ENCODE measurements around the gene GUCY2D.
"Not testable (repeated sequence)": the region's sequence is repeated elsewhere in the genome, so short reads cannot be mapped to it uniquely, and the experiment has no call there.

The GUCY2D gene

GRCh38 chr17:8001976-8002720, at the start of gene GUCY2D:
Gene GUCY2D (plus strand): TSS chr17:8002615. CDS start chr17:8003048, 433 bp downstream.
- DNase-seq, result no peak

GRCh38 chr17:7953266-7953665, 49.1 kb upstream of the GUCY2D start:
- not testable (repeated sequence) for DNase-seq

- no peak for DNase-seq
These were observed 46.8 kb upstream of the GUCY2D start for GRCh38 chr17:7955414-7956227.

DNA sequence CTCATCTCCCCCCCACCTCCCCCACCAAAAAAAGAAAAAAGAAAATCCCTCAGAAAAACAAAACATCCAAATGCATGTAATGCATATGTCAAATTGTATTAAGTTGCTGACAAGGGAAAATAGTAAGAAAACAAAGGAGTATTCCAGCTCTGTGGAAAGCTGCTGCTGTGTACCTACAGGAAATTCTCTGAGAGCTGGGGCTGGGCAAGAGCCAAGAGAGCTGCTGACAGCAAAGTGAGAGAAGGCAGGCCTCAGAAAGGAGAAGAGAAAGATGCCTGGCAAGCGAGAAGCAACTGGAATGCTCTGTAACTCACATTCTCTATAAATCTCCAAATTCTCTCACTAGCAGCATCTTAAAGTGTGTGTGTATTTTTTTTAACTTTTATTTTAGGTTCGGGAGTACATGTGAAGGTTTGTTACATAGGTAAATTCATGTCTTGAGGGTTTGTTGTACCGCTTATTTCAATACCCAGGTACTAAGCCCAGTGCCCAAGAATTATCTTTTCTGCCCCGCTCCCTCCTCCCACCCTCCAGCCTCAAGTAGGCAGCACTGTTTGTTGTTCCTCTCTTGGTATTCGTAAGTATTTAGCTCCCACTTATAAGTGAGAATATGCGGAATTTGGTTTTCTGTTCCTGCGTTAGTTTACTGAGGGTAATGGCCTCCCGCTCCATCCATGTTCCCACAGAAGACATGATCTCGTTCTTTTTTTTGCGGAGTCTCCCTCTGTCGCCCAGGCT, 46.0 kb upstream of the GUCY2D start:
- DNase-seq, result peak; percentile 54

DNA sequence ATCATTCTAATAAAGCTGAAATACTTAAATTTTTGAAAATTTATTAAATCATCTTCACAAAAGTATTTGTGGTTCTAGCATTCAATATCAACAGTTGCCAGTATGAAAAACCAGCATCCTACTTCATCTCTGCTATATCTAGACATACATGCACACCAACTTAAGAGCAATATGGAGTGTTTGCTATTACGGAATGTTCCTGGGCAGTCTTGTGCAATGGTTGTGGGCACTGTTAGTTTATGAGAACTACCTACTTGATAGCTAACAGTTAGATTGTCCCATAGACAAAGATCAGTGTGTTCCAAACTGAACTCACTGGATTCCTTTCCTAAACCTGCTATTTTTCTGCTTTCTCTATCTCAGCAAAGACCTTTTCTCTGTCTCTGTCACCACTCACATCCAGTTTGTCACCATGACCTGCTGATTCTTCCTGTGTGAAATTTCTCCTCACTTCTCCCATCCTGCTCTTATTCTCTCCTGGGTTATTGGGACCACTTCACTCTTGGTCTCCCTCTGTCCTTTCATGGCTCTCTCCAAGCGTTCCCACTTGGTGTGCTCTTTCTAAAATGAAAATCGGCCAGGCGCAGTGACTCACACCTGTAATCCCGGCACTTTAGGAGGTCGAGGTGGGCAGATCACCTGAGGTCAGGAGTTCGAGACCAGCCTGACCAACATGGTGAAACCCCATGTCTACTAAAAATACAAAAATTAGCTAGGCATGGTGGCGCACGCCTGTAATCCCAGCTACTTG, 42.7 kb upstream of the GUCY2D start:
- no peak for DNase-seq

GRCh38 chr17:7961421-7961820, 41.0 kb upstream of the GUCY2D start:
- no peak for DNase-seq

GRCh38 chr17:7967751-7968150, 34.7 kb upstream of the GUCY2D start:
- DNase-seq, result no peak

- DNase-seq, result no peak
These were observed 33.0 kb upstream of the GUCY2D start for GRCh38 chr17:7969433-7969832.

GRCh38 chr17:7971651-7972050, 30.8 kb upstream of the GUCY2D start:
- DNase-seq, result no peak

DNA sequence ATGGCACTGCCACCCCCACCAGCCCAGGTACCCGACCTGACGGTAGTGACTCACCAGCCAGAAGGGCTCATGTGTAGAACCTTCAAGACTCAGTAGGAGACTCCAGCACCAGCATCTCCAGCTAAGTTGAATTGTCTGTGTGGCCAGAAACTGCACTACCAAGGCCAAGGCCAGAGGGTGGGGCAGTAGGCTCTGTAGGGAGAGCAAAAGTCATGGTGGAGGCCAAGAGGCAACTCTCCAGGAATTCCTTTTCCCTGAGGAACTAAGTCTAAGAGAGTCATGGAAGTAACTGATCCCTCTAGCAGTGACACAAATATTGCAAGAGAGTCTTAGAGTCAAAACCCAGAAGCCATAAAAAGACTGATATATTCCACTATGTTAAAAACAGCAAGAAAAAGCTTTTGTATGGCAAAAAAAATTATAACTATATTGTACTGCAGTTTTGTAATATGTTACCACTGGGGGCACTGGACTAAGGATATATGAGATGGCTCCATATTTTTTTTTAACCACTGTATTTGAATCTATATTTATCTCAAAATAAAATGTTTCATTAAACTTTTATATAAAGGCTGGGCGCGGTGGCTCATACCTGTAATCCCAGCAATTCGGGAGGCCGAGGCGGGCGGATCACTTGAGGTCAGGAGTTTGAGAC, 30.2 kb upstream of the GUCY2D start:
- DNase-seq, result no peak

DNA sequence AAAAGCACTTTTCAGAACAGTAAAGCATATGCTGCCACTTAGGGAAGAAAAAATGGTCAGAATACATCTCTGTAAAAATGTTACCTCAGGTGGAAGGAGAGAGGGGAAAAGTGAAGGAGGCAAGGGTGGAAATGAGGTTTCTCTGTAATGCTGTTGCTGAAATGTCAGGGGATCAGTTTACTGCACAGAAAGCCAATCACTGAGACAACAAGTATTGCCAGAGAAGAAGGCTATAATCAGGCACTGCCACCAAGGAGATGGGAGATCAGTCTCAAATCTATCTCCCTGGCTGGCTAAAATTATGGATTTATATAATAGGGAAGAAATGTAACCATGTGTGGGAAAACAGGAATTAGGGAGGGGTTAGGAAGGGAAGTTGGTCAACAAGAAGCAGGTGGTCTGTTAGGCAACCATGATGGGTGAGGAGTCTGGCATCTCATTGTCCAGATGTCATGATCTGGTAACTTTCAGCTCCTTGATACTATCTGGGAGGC, 27.7 kb upstream of the GUCY2D start:
- no peak for DNase-seq

DNA sequence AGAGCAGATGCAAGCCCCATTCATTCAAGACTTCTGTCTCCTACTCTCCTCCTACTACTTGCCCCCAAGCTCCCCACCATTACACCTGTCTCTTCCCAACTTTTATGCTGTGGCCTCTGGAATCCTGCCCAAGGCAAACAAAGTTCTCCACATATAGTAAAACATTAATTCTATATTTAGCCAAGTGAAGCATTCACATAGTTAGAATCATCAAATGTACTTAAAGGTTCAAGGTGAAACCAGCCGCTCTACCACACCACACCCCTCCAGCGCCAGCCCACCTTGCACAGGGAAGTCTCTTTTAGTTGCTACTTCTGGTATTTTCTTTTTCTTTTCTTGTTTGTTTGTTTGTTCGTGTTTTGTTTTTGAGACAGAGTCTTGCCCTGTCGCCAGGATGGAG, 25.4 kb upstream of the GUCY2D start:
- no peak for DNase-seq

- no peak for DNase-seq
These were observed 24.6 kb upstream of the GUCY2D start for GRCh38 chr17:7977805-7978204.

- no peak for DNase-seq
These were observed 20.2 kb upstream of the GUCY2D start for GRCh38 chr17:7982173-7982572.

DNA sequence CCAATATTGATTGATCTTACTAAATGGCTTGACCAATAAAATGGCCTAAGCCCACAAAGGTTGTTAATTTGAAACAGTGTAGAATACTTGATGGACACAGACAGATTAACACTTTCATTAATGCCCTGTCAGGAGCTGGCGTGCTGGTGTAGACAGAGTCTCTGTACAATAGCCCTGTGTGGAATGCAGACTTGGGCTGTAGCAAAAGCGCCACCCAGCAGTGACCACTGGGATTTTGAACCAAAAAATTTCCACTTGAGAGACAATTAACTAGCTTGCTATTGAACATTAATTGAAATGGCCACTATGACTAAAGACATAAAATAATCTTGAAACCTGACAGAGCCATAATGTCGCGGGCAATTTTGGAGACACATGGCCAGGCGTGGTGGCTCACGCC, 19.7 kb upstream of the GUCY2D start:
- DNase-seq, result no peak

DNA sequence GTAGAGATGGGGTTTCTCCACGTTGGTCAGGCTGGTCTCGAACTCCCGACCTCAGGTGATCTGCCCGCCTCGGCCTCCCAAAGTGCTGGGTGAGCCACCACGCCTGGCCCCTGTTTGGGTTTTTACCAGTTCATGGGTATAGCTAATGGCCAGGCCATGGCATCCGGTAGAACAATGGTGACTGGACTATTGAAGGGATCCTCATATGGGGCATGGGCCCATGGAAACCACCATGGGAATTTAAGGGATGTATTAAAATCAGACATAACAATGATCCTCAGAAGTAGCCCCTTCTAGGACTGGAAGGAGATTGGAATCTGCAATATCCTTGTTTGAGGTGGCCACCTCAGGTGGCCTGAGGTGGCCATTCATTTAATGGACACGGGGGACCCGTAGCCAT, 17.5 kb upstream of the GUCY2D start:
- no peak for DNase-seq

DNA sequence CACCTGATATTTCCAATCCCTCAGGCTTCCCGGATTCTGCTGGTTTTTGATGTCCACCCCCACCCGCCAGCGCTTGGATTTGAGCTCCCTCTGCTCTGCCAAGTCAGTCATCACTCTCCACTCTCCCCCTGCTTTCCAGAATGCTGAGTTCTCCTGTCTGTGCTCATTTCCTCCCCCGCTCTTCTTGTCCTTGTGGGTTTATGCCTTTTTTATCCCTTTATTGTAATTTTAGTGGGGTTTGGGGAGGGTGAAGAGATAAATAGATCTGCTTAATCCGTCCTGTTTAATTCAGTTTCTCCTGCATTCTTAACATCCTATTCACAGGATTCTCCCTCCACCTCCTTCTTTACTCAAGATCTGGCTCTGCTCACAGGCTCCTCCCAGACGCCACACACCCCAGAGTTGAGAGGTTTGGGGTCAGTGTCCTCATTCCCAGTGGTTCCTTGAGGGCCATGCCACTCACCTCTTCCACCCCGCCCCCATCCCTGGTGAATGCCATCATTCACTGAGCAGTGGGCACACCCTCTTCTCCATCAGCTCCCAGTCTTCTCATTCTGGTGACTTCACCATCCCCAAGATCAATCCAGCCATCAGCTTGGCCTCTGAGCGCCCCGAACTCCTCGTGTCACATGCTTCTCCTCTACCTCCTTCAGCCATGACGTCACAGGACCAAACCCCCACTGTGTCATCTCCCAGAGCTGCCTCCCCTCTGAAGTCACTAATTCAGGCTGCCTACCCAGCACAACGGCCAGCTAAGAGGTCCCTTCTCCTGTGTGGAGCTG, 15.1 kb upstream of the GUCY2D start:
- no peak for DNase-seq

DNA sequence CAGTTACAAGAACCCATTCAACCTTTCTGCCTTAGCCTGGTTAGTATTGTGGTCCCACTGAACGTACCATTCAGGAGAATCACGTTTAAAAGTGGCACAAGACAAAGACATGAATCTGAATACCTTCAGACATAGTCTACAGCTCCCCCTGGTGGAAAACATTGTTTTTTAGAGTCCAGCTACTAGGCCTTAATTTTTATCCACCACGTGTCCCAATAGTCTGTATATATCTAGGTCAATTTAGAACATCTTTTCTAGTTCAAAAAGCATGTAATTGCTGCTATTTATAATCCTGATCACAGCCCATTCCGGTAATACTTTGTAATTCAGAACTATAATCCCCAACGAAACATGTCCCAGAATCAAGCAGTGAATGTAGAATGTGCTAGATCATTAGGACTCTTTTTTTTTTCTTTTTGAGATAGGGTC, 13.7 kb upstream of the GUCY2D start:
- no peak for DNase-seq

DNA sequence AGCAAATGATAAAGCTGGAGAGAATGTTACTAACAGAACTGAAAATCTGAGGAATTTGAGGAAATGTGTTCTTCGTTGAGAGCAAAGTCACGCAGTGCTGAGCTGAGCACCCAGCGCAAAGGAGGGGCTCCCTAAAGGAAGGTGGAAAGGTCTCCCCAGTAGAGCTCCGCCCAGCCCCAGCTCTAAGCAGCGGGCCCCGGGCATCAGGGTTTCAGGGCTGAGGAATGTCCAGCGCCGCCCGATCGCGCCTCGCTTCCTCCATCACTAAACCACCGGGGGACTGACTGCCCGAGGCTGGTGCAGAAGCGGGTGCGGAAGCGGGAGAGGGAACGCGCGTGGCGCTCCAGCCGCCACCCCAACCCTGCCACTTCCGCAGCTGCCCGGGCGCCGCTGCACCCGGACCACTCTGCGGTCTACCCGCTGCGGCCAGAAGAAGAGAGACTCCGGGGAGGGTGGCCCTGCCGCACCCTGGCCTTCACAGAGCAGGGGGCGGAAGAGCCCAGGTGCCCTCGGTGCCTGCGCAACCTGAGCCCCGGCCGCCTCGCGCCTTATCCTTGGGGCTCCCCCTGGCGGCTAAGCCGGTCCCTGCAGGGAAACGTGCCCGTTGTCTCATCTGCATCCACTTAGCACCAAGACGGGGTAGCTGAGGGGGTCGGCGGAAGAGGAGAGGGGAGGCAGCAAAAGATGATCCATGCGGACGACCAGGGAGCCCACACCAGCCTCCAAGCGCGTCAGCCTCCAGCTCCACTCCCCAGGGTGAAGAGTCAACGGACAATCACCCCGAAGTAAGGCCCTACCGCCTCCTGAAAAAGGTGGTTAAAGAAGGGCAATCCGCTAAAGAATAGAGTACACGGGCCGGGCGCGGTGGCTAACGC, 12.4 kb upstream of the GUCY2D start:
- peak; percentile 88 for DNase-seq

- no peak for DNase-seq
These were observed 9.9 kb upstream of the GUCY2D start for GRCh38 chr17:7992516-7992915.

Data from right forelimb (tissue), 1 donor.